K562 (cell line): ENCODE measurements around the gene PPM1M. TPM values are rescaled to one million over a fixed set of nuclear protein-coding genes. Genes with fewer than 3 reads are reported as not detected.
A peak's percentile ranks its signal among the peaks of the same experiment; 100 is the strongest.

ENCODE experiments used
- ATAC-seq: fragments of 200-7000 bp; cut with Tn5 transposase; 3 replicates; pipeline ENCODE4 v1.9.1; 2020; ENCODE audit warnings: moderate library complexity
- BruUV-seq: library from RNA; stranded (reverse); fragments of 400-500 nt; replicated peaks from 2 replicates; lab custom pipeline; 2021; lab: Mats Ljungman, UMichigan
- CTCF ChIA-PET: fragments of 300-600 bp; formaldehyde crosslinking; extraction: SDS; loops from one replicate; lab custom pipeline; 2021; ENCODE audit warnings: low intra/inter-chr PET ratio; lab: Yijun Ruan, JAX
- POLR2A ChIA-PET: fragments of 300-600, 350-650 bp; sonication (Branson Sonifier 250); formaldehyde crosslinking; extraction: SDS; loops from one replicate; lab custom pipeline; 2021; ENCODE audit warnings: antibody characterized with exemption, inconsistent platforms; lab: Yijun Ruan, JAX
- DNase-seq, 4 experiments: peaks; one replicate each; pipeline versions ENCODE4 v3.0.0 to v3.0.0-alpha.2; 2011 to 2018; ENCODE audit warnings: low spot score in 3 of 4, mixed read lengths in 3 of 4; ENCODE audit errors: extremely low read depth in 1 of 4
- FAIRE-seq: peaks from 2 replicates; lab custom pipeline; 2011; peaks lifted over from hg19 to GRCh38; lab: Jason Lieb, UNC
- H2AFZ ChIP-seq: 2 replicates; pipeline ENCODE4 v1.6.0; 2011; ENCODE audit warnings: low read depth, low read length, control low read depth, inconsistent platforms
- H3K27ac ChIP-seq: fragments of 200-600 bp; 3 replicates; pipeline ENCODE4 v1.8.0; 2011; ENCODE audit warnings: low read depth, mild to moderate bottlenecking, control low read depth, inconsistent platforms, low read length, moderate library complexity, mixed read lengths; ENCODE audit errors: extremely low read depth
- H3K27me3 ChIP-seq, 2 experiments: fragments of 300-600 bp in 1 of 2; 2 replicates in 1 of 2; 3 replicates in 1 of 2; pipeline versions ENCODE4 v1.6.0 to v1.8.0; 2011; ENCODE audit warnings: inconsistent platforms in 2 of 2, low read length in 2 of 2, mild to moderate bottlenecking in 1 of 2, mixed read lengths in 1 of 2, moderate library complexity in 1 of 2; ENCODE audit not compliant: control insufficient read depth in 2 of 2, insufficient read depth in 2 of 2
- H3K36me3 ChIP-seq: fragments of 300-600 bp; 3 replicates; pipeline ENCODE4 v1.8.0; 2011; ENCODE audit warnings: mild to moderate bottlenecking, low read length, inconsistent platforms; ENCODE audit not compliant: control insufficient read depth, insufficient read depth
- H3K4me1 ChIP-seq, 2 experiments: fragments of 200-600 bp in 1 of 2; replicated peaks in 1 of 2; 2 replicates in 1 of 2; 3 replicates in 1 of 2; pipeline versions ENCODE4 v1.5.1 to v1.8.0; 2011; ENCODE audit warnings: inconsistent platforms in 2 of 2, low read length in 2 of 2, mild to moderate bottlenecking in 1 of 2, mixed read lengths in 1 of 2, moderate library complexity in 1 of 2; ENCODE audit not compliant: control insufficient read depth in 2 of 2, insufficient read depth in 2 of 2
- H3K4me2 ChIP-seq: 2 replicates; pipeline ENCODE4 v1.6.1; 2011; ENCODE audit warnings: low read length, control low read depth, inconsistent platforms, mixed read lengths; ENCODE audit not compliant: insufficient read depth
- H3K4me3 ChIP-seq: fragments of 200-600 bp; sonication (generic), shearing (Covaris generic); 2 replicates; pipeline ENCODE4 v1.5.1; 2016; ENCODE audit warnings: control low read depth, inconsistent platforms
- H3K79me2 ChIP-seq: fragments of 200-600 bp; 3 replicates; pipeline ENCODE4 v1.8.0; 2011; ENCODE audit warnings: low read length, inconsistent platforms; ENCODE audit not compliant: control insufficient read depth, insufficient read depth
- H3K9ac ChIP-seq, 2 experiments: 2 replicates each; pipeline versions ENCODE4 v1.6.0 to v1.6.1; 2011; ENCODE audit warnings: low read depth in 2 of 2, low read length in 2 of 2, control low read depth in 1 of 2, inconsistent platforms in 1 of 2, mild to moderate bottlenecking in 1 of 2, mixed read lengths in 1 of 2; ENCODE audit not compliant: insufficient read depth in 1 of 2
- H3K9me1 ChIP-seq: one replicate; pipeline ENCODE4 v1.6.0; 2011; ENCODE audit warnings: inconsistent platforms, mild to moderate bottlenecking, low read length, moderate library complexity; ENCODE audit not compliant: control insufficient read depth, insufficient read depth
- H3K9me3 ChIP-seq: replicated peaks from 2 replicates; pipeline ENCODE4 v1.5.1; 2011; ENCODE audit warnings: low read depth, low read length, inconsistent platforms; ENCODE audit not compliant: control insufficient read depth, insufficient read depth
- H4K20me1 ChIP-seq: replicated peaks from 2 replicates; pipeline ENCODE4 v1.6.1; 2011; ENCODE audit warnings: low read length, inconsistent platforms, mixed read lengths; ENCODE audit not compliant: control insufficient read depth, insufficient read depth
- CC2D1A ChIP-seq: fragments of 450-650 bp; IDR thresholded peaks from 2 replicates; pipeline ENCODE4 v1.6.1; 2017; ENCODE audit warnings: mild to moderate bottlenecking
- E2F3 ChIP-seq: fragments of 250-450 bp; sonication (Bioruptor Pico); IDR thresholded peaks from 2 replicates; pipeline ENCODE4 v1.4.0; 2020; ENCODE audit warnings: mild to moderate bottlenecking
- ELF2 ChIP-seq: fragments of 250-450 bp; sonication (Bioruptor Pico); IDR thresholded peaks from 2 replicates; pipeline ENCODE4 v1.5.0; 2021; ENCODE audit warnings: mild to moderate bottlenecking
- GATAD2A ChIP-seq: fragments of 450-650 bp; IDR thresholded peaks from 2 replicates; pipeline ENCODE4 v1.6.1; 2017
- KAT8 ChIP-seq: fragments of 450-650 bp; IDR thresholded peaks from 2 replicates; pipeline ENCODE4 v1.6.1; 2016; ENCODE audit warnings: low read depth, mild to moderate bottlenecking
- MTA2 ChIP-seq: fragments of 450-650 bp; IDR thresholded peaks from 2 replicates; pipeline ENCODE4 v1.6.1; 2016; ENCODE audit warnings: low read depth
- NFIC ChIP-seq: fragments of 450-650 bp; IDR thresholded peaks from 2 replicates; pipeline ENCODE4 v1.6.1; 2017; ENCODE audit warnings: mild to moderate bottlenecking, inconsistent platforms
- PHF8 ChIP-seq: fragments of 200-600 bp; sonication (generic); IDR thresholded peaks from 2 replicates; pipeline ENCODE4 v1.6.1; 2012; ENCODE audit warnings: mixed run types, mild to moderate bottlenecking, inconsistent platforms, low read length, moderate library complexity, borderline replicate concordance
- RFX5 ChIP-seq: IDR thresholded peaks from 2 replicates; pipeline ENCODE4 v1.6.1; 2011; ENCODE audit warnings: low read depth, mild to moderate bottlenecking, improper control_type of control experiment, low read length
- SAP30 ChIP-seq: fragments of 200-600 bp; sonication (generic); IDR thresholded peaks from 2 replicates; pipeline ENCODE4 v1.6.1; 2012; ENCODE audit warnings: borderline replicate concordance, low read depth, mild to moderate bottlenecking, moderate library complexity, low read length, control low read depth, inconsistent platforms; ENCODE audit not compliant: insufficient read depth, poor library complexity, severe bottlenecking
- SOX6 ChIP-seq: fragments of 450-650 bp; IDR thresholded peaks from 2 replicates; pipeline ENCODE4 v1.6.1; 2014; ENCODE audit warnings: mild to moderate bottlenecking
- SPI1 ChIP-seq: IDR thresholded peaks from 2 replicates; pipeline ENCODE4 v1.6.1; 2011; ENCODE audit warnings: low read depth, low read length, control low read depth, borderline replicate concordance
- STAT5A ChIP-seq: IDR thresholded peaks from 2 replicates; pipeline ENCODE4 v1.6.1; 2012; ENCODE audit warnings: low read length, inconsistent platforms, borderline replicate concordance
- TAF15 ChIP-seq: fragments of 200-400 bp; formaldehyde crosslinking; IDR thresholded peaks from 2 replicates; pipeline ENCODE4 v1.6.1; 2017; ENCODE audit warnings: mild to moderate bottlenecking, low read depth, low read length, moderate library complexity
- TARDBP ChIP-seq: fragments of 450-650 bp; IDR thresholded peaks from 2 replicates; pipeline ENCODE4 v1.6.1; 2016
- ZNF121 ChIP-seq: sonication (generic); formaldehyde crosslinking; conservative IDR thresholded peaks from 2 replicates; pipeline ENCODE4 v1.8.0; 2022; ENCODE audit warnings: missing genetic modification reagents
- ZNF175 ChIP-seq: fragments of 200-800 bp; sonication (Bioruptor generic); IDR thresholded peaks from 2 replicates; pipeline ENCODE4 v1.6.1; 2016; ENCODE audit warnings: low read depth, mild to moderate bottlenecking, missing genetic modification characterization, missing compliant biosample characterization
- WGBS: fragments of 100-300 bp; shearing (Covaris generic); methylation state at CpG from one replicate; pipeline ENCODE4 v1.1.6; 2016; ENCODE audit warnings: low coverage, mixed read lengths; ENCODE audit not compliant: insufficient coverage; ENCODE audit errors: missing lambda C conversion rate; 5-methylcytosine and 5-hydroxymethylcytosine counted together
- in situ Hi-C: fragments of 300-500 bp; cut with MboI; formaldehyde crosslinking; loops from 4 replicates; pipeline ENCODE4 v1.15.0; 2018; ENCODE audit warnings: inconsistent platforms, mixed read lengths
- intact Hi-C: fragments of 100-400 bp; cut with micrococcal nuclease; formaldehyde crosslinking; loops from 2 replicates; pipeline ENCODE4 v1.14.2; 2022
- polyA plus RNA-seq, 8 experiments: library from polyadenylated mRNA; depleted of rRNA in 4 of 8; stranded (reverse) in 5 of 8; unstranded in 3 of 8; fragments of >200 nt; fragmentation: Nextera tagmentation in 2 of 8; fragmentation: Illumina TruSeq in 1 of 8; extraction: Ambion mirVana in 2 of 8; extraction: Trizol in 1 of 8; gene quantifications; 2 replicates each; pipeline versions ENCODE4 v1.2.1 to v1.2.3, GENCODE V29; 2011 to 2014; ENCODE audit warnings: inconsistent platforms in 1 of 8, missing spikeins in 1 of 8
- total RNA-seq, 7 experiments: library from RNA; depleted of rRNA in 6 of 7; stranded (reverse); fragments of >200 nt in 6 of 7; fragmentation: Illumina TruSeq in 2 of 7; extraction: Trizol in 2 of 7; gene quantifications; 2 replicates each; pipeline versions ENCODE4 v1.2.1 to v1.2.3, GENCODE V29; 2011 to 2021; ENCODE audit warnings: low replicate concordance in 1 of 7
- TF ChIP-seq, protein P1 (sequence below): fragments of 450-650 bp; IDR thresholded peaks from 2 replicates; pipeline ENCODE4 v1.6.1; 2017; ENCODE audit warnings: mild to moderate bottlenecking, moderate library complexity
- TF ChIP-seq, protein P2 (sequence below): fragments of 250-450 bp; sonication (Bioruptor Pico); IDR thresholded peaks from 2 replicates; pipeline ENCODE4 v1.9.0; 2021; ENCODE audit warnings: mild to moderate bottlenecking

Gene PPM1M
- total and polyA plus RNA-seq, 9 of the 15 experiments (the other 6 are each of a cell fraction or from before 2014, with no cell fraction given), result 1.4 to 9.2 (median 4.4) TPM

DNA sequence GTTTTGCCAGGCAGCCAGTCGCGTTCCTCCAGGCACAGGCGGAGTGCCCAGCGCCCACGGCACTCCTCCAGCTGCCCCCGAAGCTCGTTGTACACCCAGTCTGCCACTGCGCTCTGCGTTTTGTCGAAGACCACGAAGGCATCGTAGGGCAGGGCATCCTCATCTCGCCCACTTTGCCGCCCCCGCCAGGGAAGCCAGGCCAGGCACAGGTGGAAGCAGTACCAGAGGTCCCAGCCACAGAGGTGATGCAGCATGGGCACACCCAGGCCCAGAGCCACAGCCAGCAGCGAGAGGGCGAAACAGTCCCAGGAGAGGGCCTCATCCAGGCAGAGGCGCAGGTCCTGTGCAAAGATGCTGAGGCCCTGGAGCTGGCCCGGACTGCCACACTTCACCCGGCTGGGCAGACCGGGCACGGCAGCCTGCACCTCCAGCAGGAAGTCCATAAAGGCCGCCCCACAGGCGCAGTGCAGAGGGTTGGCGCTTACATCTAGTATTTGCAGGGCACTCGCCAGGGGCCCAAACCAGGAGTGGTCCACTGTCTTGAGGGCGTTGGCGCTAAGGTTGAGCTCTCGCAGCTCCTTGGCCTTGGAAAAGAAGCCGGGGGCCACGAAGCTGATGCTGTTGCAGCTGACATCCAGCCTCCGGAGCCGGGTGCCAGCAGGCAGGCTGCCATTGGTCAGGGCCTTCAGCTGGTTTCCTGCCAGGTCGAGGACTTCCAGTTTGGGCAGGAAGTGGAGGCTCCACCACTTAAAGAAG, 23.8 kb upstream of the PPM1M start:
- no peak for DNase-seq
- Histone ChIP-seq H3K9me3 (no peaks in the 10 kb centered on the region), H3K79me2 (no peaks in the 10 kb centered on the region), H3K9me1 (no peaks in the 10 kb centered on the region), H3K4me1 (peaks cover 31 to 61% of the 10 kb centered on the region in 2 experiments), H2AFZ (no peak overlapping the region), H3K27me3 (no peaks in the 10 kb centered on the region), H3K9ac (0 out of 4 replicates have a peak overlapping the region, but pooled peaks of 1 of the 2 experiments have one; percentile 35), H4K20me1 (no peaks in the 10 kb centered on the region), H3K36me3 (no peaks in the 10 kb centered on the region; the same call in 2 of the 3 replicates), H3K27ac (no peak overlapping the region), H3K4me2 (no peak overlapping the region), H3K4me3 (no peak overlapping the region)
- no peak for TF ChIP-seq RFX5
- TF ChIP-seq KAT8, result no peak
- TF ChIP-seq ZNF121 (CRISPR knock-in tag), result no peak
- no peak for TF ChIP-seq SPI1
- TF ChIP-seq TAF15, result no peak
- TF ChIP-seq GATAD2A, result no peak
- TF ChIP-seq MTA2, result no peak
- TF ChIP-seq, protein P1, sequence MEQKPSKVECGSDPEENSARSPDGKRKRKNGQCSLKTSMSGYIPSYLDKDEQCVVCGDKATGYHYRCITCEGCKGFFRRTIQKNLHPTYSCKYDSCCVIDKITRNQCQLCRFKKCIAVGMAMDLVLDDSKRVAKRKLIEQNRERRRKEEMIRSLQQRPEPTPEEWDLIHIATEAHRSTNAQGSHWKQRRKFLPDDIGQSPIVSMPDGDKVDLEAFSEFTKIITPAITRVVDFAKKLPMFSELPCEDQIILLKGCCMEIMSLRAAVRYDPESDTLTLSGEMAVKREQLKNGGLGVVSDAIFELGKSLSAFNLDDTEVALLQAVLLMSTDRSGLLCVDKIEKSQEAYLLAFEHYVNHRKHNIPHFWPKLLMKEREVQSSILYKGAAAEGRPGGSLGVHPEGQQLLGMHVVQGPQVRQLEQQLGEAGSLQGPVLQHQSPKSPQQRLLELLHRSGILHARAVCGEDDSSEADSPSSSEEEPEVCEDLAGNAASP, result no peak
- no peak for TF ChIP-seq ELF2 (CRISPR knock-in tag)
- no peak for TF ChIP-seq SOX6
- no peak for TF ChIP-seq PHF8
- TF ChIP-seq TARDBP, result no peak
- TF ChIP-seq CC2D1A, result no peak
- no peak for TF ChIP-seq NFIC
- TF ChIP-seq, protein P2, sequence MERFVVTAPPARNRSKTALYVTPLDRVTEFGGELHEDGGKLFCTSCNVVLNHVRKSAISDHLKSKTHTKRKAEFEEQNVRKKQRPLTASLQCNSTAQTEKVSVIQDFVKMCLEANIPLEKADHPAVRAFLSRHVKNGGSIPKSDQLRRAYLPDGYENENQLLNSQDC (CRISPR knock-in tag), result no peak
- no peak for TF ChIP-seq SAP30
- no peak for TF ChIP-seq ZNF175 (CRISPR knock-in tag)
- TF ChIP-seq E2F3 (CRISPR knock-in tag), result no peak
- no peak for TF ChIP-seq STAT5A
- 53% methylated on average over 22 of the region's 34 CpGs for WGBS
- ChIA-PET POLR2A (interaction anchor here (0.6 to 1.1 kb wide), 5 partner anchors 12 to 217 kb away, joined by 3 to 4 read pairs (median 3); partner anchors contain the start of gene GLYCTK), CTCF (no interaction called here)
- no peak for FAIRE-seq
- ATAC-seq, result no peak
- intact Hi-C loops (loop anchor here (5.0 kb wide), 3 partner anchors 166 to 226 kb away; partner anchors contain the start of gene SEMA3G), in situ Hi-C loops (no loop called here)
- BruUV-seq, result no TSS peak
